Stimulated activated naive B cell treated with anti-CD40 and anti-IgM and Interleukin-4, amounts not matched to agents 10 μg/mL and 1 μg/mL and 100 μg/mL, for 72 hours (primary cell): Measurements from ENCODE around the gene NFASC.

ENCODE experiments used
- ATAC-seq, 2 donors: fragments of 150-1000 bp; cut with Tn5 transposase; replicated peaks; 2 replicates each; pipeline ENCODE4 v1.10.0; 2021; ENCODE audit warnings: moderate library complexity in 1 of 2
- DNase-seq: peaks from one replicate; pipeline ENCODE4 v3.0.0; 2021
- H3K27ac Mint-ChIP-seq: one replicate; pipeline ENCODE4 v1.8.0; 2022; ENCODE audit warnings: mild to moderate bottlenecking, mixed read lengths
- H3K27me3 Mint-ChIP-seq, 2 donors: one replicate each; pipeline ENCODE4 v1.8.0; 2022; ENCODE audit warnings: mixed read lengths in 2 of 2
- H3K36me3 Mint-ChIP-seq, 2 donors: one replicate each; pipeline ENCODE4 v1.8.0; 2022; ENCODE audit warnings: mixed read lengths in 2 of 2, mild to moderate bottlenecking in 1 of 2
- H3K4me1 Mint-ChIP-seq, 2 donors: one replicate each; pipeline ENCODE4 v1.8.0; 2022; ENCODE audit warnings: mixed read lengths in 2 of 2, mild to moderate bottlenecking in 1 of 2
- H3K4me3 Mint-ChIP-seq, 2 donors: one replicate each; pipeline ENCODE4 v1.8.0; 2022; ENCODE audit warnings: mild to moderate bottlenecking in 2 of 2, mixed read lengths in 2 of 2, moderate library complexity in 1 of 2
- H3K9me3 Mint-ChIP-seq, 2 donors: one replicate each; pipeline ENCODE4 v1.8.0; 2022; ENCODE audit warnings: mixed read lengths in 2 of 2, mild to moderate bottlenecking in 1 of 2

NFASC gene

GRCh38 chr1:204920511-204920910 lies 49.8 kb downstream of the NFASC start:
- Mint-ChIP-seq H3K36me3 (no peaks in the 10 kb centered on the region), H3K4me1 (no peaks in the 10 kb centered on the region), H3K4me3 (no peak overlapping the region), H3K27me3 (peaks cover 20 to 49% of the 10 kb centered on the region in 2 donors), H3K27ac (no peak overlapping the region), H3K9me3 (no peaks in the 10 kb centered on the region)
- ATAC-seq (no peak), DNase-seq (no peak)

- ATAC-seq, result no peak
Observed at GRCh38 chr1:204920967-204921366, 50.3 kb downstream of the NFASC start.

GRCh38 chr1:204921855-204922516 lies 51.3 kb downstream of the NFASC start:
- Mint-ChIP-seq H3K9me3 (no peaks in the 10 kb centered on the region), H3K36me3 (no peaks in the 10 kb centered on the region), H3K4me1 (no peaks in the 10 kb centered on the region), H3K4me3 (no peak overlapping the region), H3K27ac (no peak overlapping the region), H3K27me3 (peaks cover 16 to 47% of the 10 kb centered on the region in 2 donors)
- no peak for ATAC-seq
- no peak for DNase-seq

More at GRCh38 chr1:204920967-204921366, 50.3 kb downstream of the NFASC start:
- H3K27ac Mint-ChIP-seq, result no peak overlapping the region
- H3K4me1 Mint-ChIP-seq, result no peaks in the 10 kb centered on the region
- H3K9me3 Mint-ChIP-seq, result no peaks in the 10 kb centered on the region
- H3K27me3 Mint-ChIP-seq, result peaks cover 18 to 52% of the 10 kb centered on the region in 2 donors
- H3K4me3 Mint-ChIP-seq, result no peak overlapping the region
- H3K36me3 Mint-ChIP-seq, result no peaks in the 10 kb centered on the region
- DNase-seq, result no peak

- no peak overlapping the region for H3K4me3 Mint-ChIP-seq
- H3K9me3 Mint-ChIP-seq, result no peaks in the 10 kb centered on the region
- H3K4me1 Mint-ChIP-seq, result no peaks in the 10 kb centered on the region
- H3K27ac Mint-ChIP-seq, result no peak overlapping the region
- H3K27me3 Mint-ChIP-seq, result peaks cover 19 to 57% of the 10 kb centered on the region in 2 donors
- DNase-seq (no peak), ATAC-seq (no peak)
- H3K36me3 Mint-ChIP-seq, result no peaks in the 10 kb centered on the region
Observed at GRCh38 chr1:204923201-204923600, 52.5 kb downstream of the NFASC start.

GRCh38 chr1:204923626-204924012 lies 53.0 kb downstream of the NFASC start:
- no peak for DNase-seq
- Mint-ChIP-seq H3K4me1 (no peaks in the 10 kb centered on the region), H3K36me3 (no peaks in the 10 kb centered on the region), H3K27ac (no peak overlapping the region), H3K4me3 (no peak overlapping the region), H3K27me3 (peaks cover 19 to 57% of the 10 kb centered on the region in 2 donors), H3K9me3 (no peaks in the 10 kb centered on the region)
- ATAC-seq, result no peak

GRCh38 chr1:204924013-204924759 lies 53.5 kb downstream of the NFASC start:
- ATAC-seq, result no peak
- peaks cover 22 to 57% of the 10 kb centered on the region in 2 donors for H3K27me3 Mint-ChIP-seq
- no peaks in the 10 kb centered on the region for H3K4me1 Mint-ChIP-seq
- no peak overlapping the region for H3K27ac Mint-ChIP-seq
- no peak for DNase-seq
- H3K36me3 Mint-ChIP-seq, result no peaks in the 10 kb centered on the region
- no peaks in the 10 kb centered on the region for H3K9me3 Mint-ChIP-seq
- H3K4me3 Mint-ChIP-seq, result no peak overlapping the region

GRCh38 chr1:204925701-204926100 lies 55.0 kb downstream of the NFASC start:
- no peaks in the 10 kb centered on the region for H3K36me3 Mint-ChIP-seq
- H3K4me1 Mint-ChIP-seq, result no peaks in the 10 kb centered on the region
- peaks cover 24 to 45% of the 10 kb centered on the region in 2 donors for H3K27me3 Mint-ChIP-seq
- ATAC-seq (no peak), DNase-seq (no peak)
- H3K27ac Mint-ChIP-seq, result no peak overlapping the region
- no peaks in the 10 kb centered on the region for H3K9me3 Mint-ChIP-seq
- H3K4me3 Mint-ChIP-seq, result no peak overlapping the region

- H3K4me1 Mint-ChIP-seq, result no peaks in the 10 kb centered on the region
- H3K36me3 Mint-ChIP-seq, result no peaks in the 10 kb centered on the region
- no peak overlapping the region for H3K27ac Mint-ChIP-seq
- ATAC-seq, result no peak
- DNase-seq, result no peak
- no peaks in the 10 kb centered on the region for H3K9me3 Mint-ChIP-seq
- H3K4me3 Mint-ChIP-seq, result no peak overlapping the region
- H3K27me3 Mint-ChIP-seq, result peaks cover 19 to 30% of the 10 kb centered on the region in 2 donors
Observed at GRCh38 chr1:204927673-204928641, 57.3 kb downstream of the NFASC start.

- Mint-ChIP-seq H3K36me3 (no peaks in the 10 kb centered on the region), H3K27me3 (peaks cover 19 to 22% of the 10 kb centered on the region in 2 donors), H3K9me3 (no peaks in the 10 kb centered on the region), H3K27ac (no peak overlapping the region), H3K4me3 (no peak overlapping the region), H3K4me1 (no peaks in the 10 kb centered on the region)
- ATAC-seq (no peak), DNase-seq (no peak)
Observed at GRCh38 chr1:204928671-204929486, 58.2 kb downstream of the NFASC start.

- Mint-ChIP-seq H3K36me3 (no peaks in the 10 kb centered on the region), H3K27ac (no peak overlapping the region)
- no peak for ATAC-seq
Observed at GRCh38 chr1:204929487-204930154, 59.0 kb downstream of the NFASC start.

GRCh38 chr1:204930155-204930523 lies 59.5 kb downstream of the NFASC start:
- DNase-seq, result no peak
- Mint-ChIP-seq H3K27ac (no peak overlapping the region), H3K27me3 (peaks cover 13 to 15% of the 10 kb centered on the region in 2 donors), H3K4me1 (no peaks in the 10 kb centered on the region), H3K9me3 (no peaks in the 10 kb centered on the region), H3K36me3 (no peaks in the 10 kb centered on the region), H3K4me3 (no peak overlapping the region)
- no peak for ATAC-seq

More at GRCh38 chr1:204929487-204930154, 59.0 kb downstream of the NFASC start:
- no peak overlapping the region for H3K4me3 Mint-ChIP-seq
- H3K9me3 Mint-ChIP-seq, result no peaks in the 10 kb centered on the region
- no peaks in the 10 kb centered on the region for H3K4me1 Mint-ChIP-seq
- no peak for DNase-seq
- H3K27me3 Mint-ChIP-seq, result peaks cover 14 to 15% of the 10 kb centered on the region in 2 donors

- no peaks in the 10 kb centered on the region for H3K36me3 Mint-ChIP-seq
- no peaks in the 10 kb centered on the region for H3K4me1 Mint-ChIP-seq
- DNase-seq (no peak), ATAC-seq (no peak)
- peaks cover 10% of the 10 kb centered on the region in 2 donors for H3K27me3 Mint-ChIP-seq
- no peak overlapping the region for H3K4me3 Mint-ChIP-seq
- no peaks in the 10 kb centered on the region for H3K9me3 Mint-ChIP-seq
- no peak overlapping the region for H3K27ac Mint-ChIP-seq
Observed at GRCh38 chr1:204931313-204931712, 60.7 kb downstream of the NFASC start.

- no peaks in the 10 kb centered on the region for H3K9me3 Mint-ChIP-seq
- no peaks in the 10 kb centered on the region for H3K36me3 Mint-ChIP-seq
- H3K4me3 Mint-ChIP-seq, result no peak overlapping the region
- DNase-seq, result no peak
- ATAC-seq, result no peak
- no peak overlapping the region for H3K27ac Mint-ChIP-seq
- peaks cover 12 to 13% of the 10 kb centered on the region in 2 donors for H3K27me3 Mint-ChIP-seq
- no peaks in the 10 kb centered on the region for H3K4me1 Mint-ChIP-seq
Observed at GRCh38 chr1:204931768-204932572, 61.3 kb downstream of the NFASC start.
